HG03439 (cell line): ENCODE data around the gene SLC45A2.

Experiments used
- ATAC-seq: cut with Tn5 transposase; IDR thresholded peaks from one replicate; pipeline ENCODE4 v1.9.1; 2021; ENCODE audit warnings: mild to moderate bottlenecking, moderate library complexity; ENCODE audit not compliant: unreplicated experiment

The SLC45A2 gene

GRCh38 chr5:34007621-34008600, 23.4 kb upstream of the SLC45A2 start, which contains the start of gene AMACR:
AMACR (minus strand) TSS chr5:34008050; CDS start chr5:34008019, 31 bp downstream.
- peak; percentile 94 for ATAC-seq

- ATAC-seq, result no peak
These were observed 22.7 kb upstream of the SLC45A2 start for GRCh38 chr5:34007201-34007620.

GRCh38 chr5:34005681-34006080, 21.2 kb upstream of the SLC45A2 start:
- no peak for ATAC-seq

- no peak for ATAC-seq
These were observed 20.7 kb upstream of the SLC45A2 start for GRCh38 chr5:34005211-34005610.

GRCh38 chr5:34003941-34004340, 19.4 kb upstream of the SLC45A2 start:
- no peak for ATAC-seq

GRCh38 chr5:34002629-34003328, 18.3 kb upstream of the SLC45A2 start:
- no peak for ATAC-seq

- no peak for ATAC-seq
These were observed 16.8 kb upstream of the SLC45A2 start for GRCh38 chr5:34001241-34001841.

GRCh38 chr5:33999978-34000377, 15.5 kb upstream of the SLC45A2 start:
- no peak for ATAC-seq

- peak; percentile 62 for ATAC-seq
These were observed 13.0 kb upstream of the SLC45A2 start for GRCh38 chr5:33997331-33997983.

GRCh38 chr5:33995865-33996264, 11.4 kb upstream of the SLC45A2 start:
- ATAC-seq, result no peak

GRCh38 chr5:33994845-33995244, 10.4 kb upstream of the SLC45A2 start:
- ATAC-seq, result no peak

- no peak for ATAC-seq
These were observed 8.4 kb upstream of the SLC45A2 start for GRCh38 chr5:33992864-33993263.

GRCh38 chr5:33985447-33985846, 954 bp upstream of the SLC45A2 start:
- ATAC-seq, result no peak

GRCh38 chr5:33984178-33984577, 315 bp downstream of the SLC45A2 start:
- no peak for ATAC-seq

- no peak for ATAC-seq
These were observed 2.9 kb downstream of the SLC45A2 start for GRCh38 chr5:33981408-33982162.

GRCh38 chr5:33980030-33980429, 4.5 kb downstream of the SLC45A2 start:
- no peak for ATAC-seq

GRCh38 chr5:33978306-33978705, 6.2 kb downstream of the SLC45A2 start:
- no peak for ATAC-seq

- no peak for ATAC-seq
These were observed 8.2 kb downstream of the SLC45A2 start for GRCh38 chr5:33976307-33976706.

- ATAC-seq, result no peak
These were observed 8.6 kb downstream of the SLC45A2 start for GRCh38 chr5:33975852-33976251.

GRCh38 chr5:33973271-33973670, 11.2 kb downstream of the SLC45A2 start:
- no peak for ATAC-seq
